SK-N-SH treated with all-trans-retinoic acid at 6 μM for 48 hours (cell line): ENCODE data around the gene RNF145.

Experiments
- ATAC-seq: fragments of 200-7000 bp; cut with Tn5 transposase; 3 replicates; pipeline ENCODE4 v1.9.1; 2020; ENCODE audit warnings: mild to moderate bottlenecking, moderate library complexity
- ARNTL ChIP-seq: fragments of 450-650 bp; formaldehyde crosslinking; IDR thresholded peaks from 2 replicates; pipeline ENCODE4 v1.5.0; 2020; ENCODE audit warnings: low read depth, mild to moderate bottlenecking, moderate library complexity, borderline replicate concordance
- BACH2 ChIP-seq: fragments of 250-450 bp; sonication (Bioruptor Pico); IDR thresholded peaks from 2 replicates; pipeline ENCODE4 v1.9.0; 2021; ENCODE audit warnings: mild to moderate bottlenecking, borderline replicate concordance
- CSDC2 ChIP-seq: fragments of 250-450 bp; sonication (Bioruptor Pico); IDR thresholded peaks from 2 replicates; pipeline ENCODE4 v1.5.0; 2020; ENCODE audit warnings: mild to moderate bottlenecking, moderate library complexity
- ESRRG ChIP-seq: fragments of 250-450 bp; sonication (Bioruptor Pico); IDR thresholded peaks from 2 replicates; pipeline ENCODE4 v1.6.1; 2021; ENCODE audit warnings: mild to moderate bottlenecking
- GLIS3 ChIP-seq: fragments of 250-450 bp; sonication (Bioruptor Pico); IDR thresholded peaks from 2 replicates; pipeline ENCODE4 v1.5.0; 2020; ENCODE audit warnings: mild to moderate bottlenecking, moderate library complexity
- ISL1 ChIP-seq: fragments of 250-450 bp; sonication (Bioruptor Pico); IDR thresholded peaks from 2 replicates; pipeline ENCODE4 v2.1.2; 2022; ENCODE audit warnings: mild to moderate bottlenecking, moderate library complexity
- OSR1 ChIP-seq: fragments of 250-450 bp; sonication (Bioruptor Pico); IDR thresholded peaks from 2 replicates; pipeline ENCODE4 v1.8.0; 2022; ENCODE audit warnings: moderate library complexity, mild to moderate bottlenecking, inconsistent platforms
- RARB ChIP-seq: fragments of 250-450 bp; sonication (Bioruptor Pico); IDR thresholded peaks from 2 replicates; pipeline ENCODE4 v1.8.0; 2021; ENCODE audit warnings: mild to moderate bottlenecking, moderate library complexity
- SNAI2 ChIP-seq: fragments of 250-450 bp; sonication (Bioruptor Pico); IDR thresholded peaks from 2 replicates; pipeline ENCODE4 v1.5.0; 2020; ENCODE audit warnings: mild to moderate bottlenecking, moderate library complexity
- TCF4 ChIP-seq: fragments of 250-450 bp; sonication (Bioruptor Pico); IDR thresholded peaks from 2 replicates; pipeline ENCODE4 v1.8.0; 2021; ENCODE audit warnings: mild to moderate bottlenecking, moderate library complexity, borderline replicate concordance
- TOX ChIP-seq: fragments of 250-450 bp; sonication (Bioruptor Pico); IDR thresholded peaks from 2 replicates; pipeline ENCODE4 v1.8.0; 2021; ENCODE audit warnings: mild to moderate bottlenecking, moderate library complexity, borderline replicate concordance
- ZC3H10 ChIP-seq: fragments of 250-450 bp; sonication (Bioruptor Pico); IDR thresholded peaks from 2 replicates; pipeline ENCODE4 v1.5.1; 2021; ENCODE audit warnings: mild to moderate bottlenecking, moderate library complexity
- ZFP3 ChIP-seq: fragments of 250-450 bp; sonication (Bioruptor Pico); IDR thresholded peaks from 2 replicates; pipeline ENCODE4 v1.5.0; 2020; ENCODE audit warnings: mild to moderate bottlenecking, moderate library complexity
- ZNF565 ChIP-seq: fragments of 450-650 bp; formaldehyde crosslinking; conservative IDR thresholded peaks from 2 replicates; pipeline ENCODE4 v1.5.0; 2020; ENCODE audit warnings: low read depth, mild to moderate bottlenecking, moderate library complexity
- ZNF70 ChIP-seq: fragments of 450-650 bp; formaldehyde crosslinking; IDR thresholded peaks from 2 replicates; pipeline ENCODE4 v1.5.0; 2020; ENCODE audit warnings: mild to moderate bottlenecking, moderate library complexity
- TF ChIP-seq, protein P1 (sequence below): fragments of 250-450 bp; sonication (Bioruptor Pico); IDR thresholded peaks from 2 replicates; pipeline ENCODE4 v1.5.1; 2020; ENCODE audit warnings: low read depth, mild to moderate bottlenecking, moderate library complexity
- TF ChIP-seq, protein P2 (sequence below): fragments of 250-450 bp; sonication (Bioruptor Pico); IDR thresholded peaks from 2 replicates; pipeline ENCODE4 v1.8.0; 2021; ENCODE audit warnings: low read depth, mild to moderate bottlenecking, moderate library complexity, borderline replicate concordance
- TF ChIP-seq, protein P3 (sequence below): fragments of 250-450 bp; sonication (Bioruptor Pico); IDR thresholded peaks from 2 replicates; pipeline ENCODE4 v1.5.0; 2020; ENCODE audit warnings: mild to moderate bottlenecking, moderate library complexity
- TF ChIP-seq, protein P4 (sequence below): fragments of 250-450 bp; sonication (Bioruptor Pico); IDR thresholded peaks from 2 replicates; pipeline ENCODE4 v1.5.1; 2021; ENCODE audit warnings: mild to moderate bottlenecking, moderate library complexity

The RNF145 gene

DNA sequence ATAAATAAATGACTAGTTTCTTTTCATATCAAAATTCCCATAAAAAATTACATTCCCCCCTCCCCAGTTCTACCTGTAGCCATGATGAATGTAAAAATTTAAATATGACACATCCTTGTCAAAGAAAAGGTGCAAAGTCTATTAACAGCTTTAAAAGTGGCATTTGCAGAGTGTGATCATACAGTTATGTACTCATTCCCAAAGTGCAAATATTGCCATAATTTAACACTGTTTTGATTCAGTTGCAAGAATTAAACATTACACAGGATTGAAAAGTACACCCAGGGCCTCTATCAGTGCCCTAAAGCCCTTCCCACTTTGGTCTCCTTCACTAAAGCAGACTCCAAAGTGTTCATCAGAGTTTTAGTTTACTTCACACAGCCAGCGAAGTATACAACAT is 51.8 kb downstream of the RNF145 start:
- TF ChIP-seq ZFP3 (CRISPR knock-in tag) (no peak), ZC3H10 (CRISPR knock-in tag) (no peak)
- TF ChIP-seq, protein P1, sequence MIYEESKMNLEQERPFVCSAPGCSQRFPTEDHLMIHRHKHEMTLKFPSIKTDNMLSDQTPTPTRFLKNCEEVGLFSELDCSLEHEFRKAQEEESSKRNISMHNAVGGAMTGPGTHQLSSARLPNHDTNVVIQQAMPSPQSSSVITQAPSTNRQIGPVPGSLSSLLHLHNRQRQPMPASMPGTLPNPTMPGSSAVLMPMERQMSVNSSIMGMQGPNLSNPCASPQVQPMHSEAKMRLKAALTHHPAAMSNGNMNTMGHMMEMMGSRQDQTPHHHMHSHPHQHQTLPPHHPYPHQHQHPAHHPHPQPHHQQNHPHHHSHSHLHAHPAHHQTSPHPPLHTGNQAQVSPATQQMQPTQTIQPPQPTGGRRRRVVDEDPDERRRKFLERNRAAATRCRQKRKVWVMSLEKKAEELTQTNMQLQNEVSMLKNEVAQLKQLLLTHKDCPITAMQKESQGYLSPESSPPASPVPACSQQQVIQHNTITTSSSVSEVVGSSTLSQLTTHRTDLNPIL (CRISPR knock-in tag) = no peak

DNA sequence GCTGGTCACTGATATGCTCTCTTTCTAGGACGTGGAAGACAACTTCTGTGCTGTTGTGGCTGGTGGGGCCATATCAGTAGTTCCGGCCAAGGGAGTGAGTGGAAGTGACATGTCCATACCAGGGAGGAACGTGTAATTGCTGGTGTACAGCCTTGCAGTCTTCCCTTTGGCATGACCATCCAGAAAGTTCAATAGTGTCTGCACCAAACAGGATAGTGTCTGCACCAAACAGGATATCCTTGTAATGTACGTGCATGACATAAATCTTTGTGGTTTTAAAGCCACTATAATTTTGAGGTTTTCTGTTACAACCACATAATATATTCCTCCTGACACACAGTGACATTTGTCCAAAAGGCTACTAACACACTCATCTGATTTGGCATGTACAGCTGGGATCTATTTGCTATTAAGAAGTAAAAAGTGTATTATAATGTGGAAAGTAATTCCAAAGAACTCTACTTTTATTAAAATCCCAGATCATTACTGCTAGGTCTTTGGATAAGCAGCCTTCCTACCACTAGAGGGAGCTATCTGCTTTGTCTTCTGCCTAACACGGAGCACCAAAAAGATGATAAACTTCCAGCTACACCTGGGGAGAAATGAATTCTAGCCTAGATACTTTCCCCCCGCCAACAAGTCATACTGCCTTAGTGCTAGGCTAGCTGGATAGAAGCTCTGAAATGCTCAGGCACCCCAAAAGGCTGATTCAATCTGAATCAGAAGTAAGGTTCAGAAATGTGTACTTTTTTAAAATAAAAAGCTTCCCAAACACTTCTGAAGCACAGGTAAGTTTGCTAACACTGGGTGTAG is 52.7 kb downstream of the RNF145 start:
- peak; percentile 94 for ATAC-seq
- no peak for TF ChIP-seq RARB (CRISPR knock-in tag)
- TF ChIP-seq ZNF565 (CRISPR knock-in tag) = no peak
- TF ChIP-seq, protein P2, sequence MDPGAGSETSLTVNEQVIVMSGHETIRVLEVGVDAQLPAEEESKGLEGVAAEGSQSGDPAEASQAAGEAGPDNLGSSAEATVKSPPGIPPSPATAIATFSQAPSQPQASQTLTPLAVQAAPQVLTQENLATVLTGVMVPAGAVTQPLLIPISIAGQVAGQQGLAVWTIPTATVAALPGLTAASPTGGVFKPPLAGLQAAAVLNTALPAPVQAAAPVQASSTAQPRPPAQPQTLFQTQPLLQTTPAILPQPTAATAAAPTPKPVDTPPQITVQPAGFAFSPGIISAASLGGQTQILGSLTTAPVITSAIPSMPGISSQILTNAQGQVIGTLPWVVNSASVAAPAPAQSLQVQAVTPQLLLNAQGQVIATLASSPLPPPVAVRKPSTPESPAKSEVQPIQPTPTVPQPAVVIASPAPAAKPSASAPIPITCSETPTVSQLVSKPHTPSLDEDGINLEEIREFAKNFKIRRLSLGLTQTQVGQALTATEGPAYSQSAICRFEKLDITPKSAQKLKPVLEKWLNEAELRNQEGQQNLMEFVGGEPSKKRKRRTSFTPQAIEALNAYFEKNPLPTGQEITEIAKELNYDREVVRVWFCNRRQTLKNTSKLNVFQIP (CRISPR knock-in tag) = no peak
- TF ChIP-seq SNAI2 (CRISPR knock-in tag) = no peak
- TF ChIP-seq OSR1 (CRISPR knock-in tag) = no peak
- TF ChIP-seq GLIS3 = no peak
- TF ChIP-seq ARNTL (CRISPR knock-in tag) = no peak
- no peak for TF ChIP-seq ZFP3 (CRISPR knock-in tag)
- TF ChIP-seq, protein P3, sequence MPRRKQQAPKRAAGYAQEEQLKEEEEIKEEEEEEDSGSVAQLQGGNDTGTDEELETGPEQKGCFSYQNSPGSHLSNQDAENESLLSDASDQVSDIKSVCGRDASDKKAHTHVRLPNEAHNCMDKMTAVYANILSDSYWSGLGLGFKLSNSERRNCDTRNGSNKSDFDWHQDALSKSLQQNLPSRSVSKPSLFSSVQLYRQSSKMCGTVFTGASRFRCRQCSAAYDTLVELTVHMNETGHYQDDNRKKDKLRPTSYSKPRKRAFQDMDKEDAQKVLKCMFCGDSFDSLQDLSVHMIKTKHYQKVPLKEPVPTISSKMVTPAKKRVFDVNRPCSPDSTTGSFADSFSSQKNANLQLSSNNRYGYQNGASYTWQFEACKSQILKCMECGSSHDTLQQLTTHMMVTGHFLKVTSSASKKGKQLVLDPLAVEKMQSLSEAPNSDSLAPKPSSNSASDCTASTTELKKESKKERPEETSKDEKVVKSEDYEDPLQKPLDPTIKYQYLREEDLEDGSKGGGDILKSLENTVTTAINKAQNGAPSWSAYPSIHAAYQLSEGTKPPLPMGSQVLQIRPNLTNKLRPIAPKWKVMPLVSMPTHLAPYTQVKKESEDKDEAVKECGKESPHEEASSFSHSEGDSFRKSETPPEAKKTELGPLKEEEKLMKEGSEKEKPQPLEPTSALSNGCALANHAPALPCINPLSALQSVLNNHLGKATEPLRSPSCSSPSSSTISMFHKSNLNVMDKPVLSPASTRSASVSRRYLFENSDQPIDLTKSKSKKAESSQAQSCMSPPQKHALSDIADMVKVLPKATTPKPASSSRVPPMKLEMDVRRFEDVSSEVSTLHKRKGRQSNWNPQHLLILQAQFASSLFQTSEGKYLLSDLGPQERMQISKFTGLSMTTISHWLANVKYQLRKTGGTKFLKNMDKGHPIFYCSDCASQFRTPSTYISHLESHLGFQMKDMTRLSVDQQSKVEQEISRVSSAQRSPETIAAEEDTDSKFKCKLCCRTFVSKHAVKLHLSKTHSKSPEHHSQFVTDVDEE (CRISPR knock-in tag) = no peak
- TF ChIP-seq TOX (CRISPR knock-in tag) = no peak
- no peak for TF ChIP-seq BACH2

More for the DNA sequence above, 51.8 kb downstream of the RNF145 start:
- ATAC-seq = no peak

DNA sequence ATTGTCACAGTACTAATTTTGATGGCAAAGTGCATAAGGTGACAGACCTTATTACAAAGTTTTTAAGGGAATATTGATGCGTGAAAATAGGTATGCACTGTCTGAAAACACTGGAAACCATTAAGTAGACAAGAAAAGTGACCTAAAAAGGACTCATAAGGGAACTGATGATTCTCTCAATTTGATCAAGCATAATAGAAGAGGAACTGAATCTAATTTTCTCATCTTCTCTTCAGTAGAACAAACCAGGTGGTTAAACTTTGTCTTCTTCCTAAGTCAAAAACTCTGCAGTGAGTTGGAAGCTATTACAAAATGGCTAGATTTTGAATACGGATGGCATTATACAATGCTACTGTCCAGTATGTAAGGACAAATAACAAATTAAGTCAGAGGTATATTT is 53.4 kb downstream of the RNF145 start:
- no peak for ATAC-seq
- no peak for TF ChIP-seq ISL1 (CRISPR knock-in tag)
- no peak for TF ChIP-seq CSDC2
- no peak for TF ChIP-seq TCF4 (CRISPR knock-in tag)

DNA sequence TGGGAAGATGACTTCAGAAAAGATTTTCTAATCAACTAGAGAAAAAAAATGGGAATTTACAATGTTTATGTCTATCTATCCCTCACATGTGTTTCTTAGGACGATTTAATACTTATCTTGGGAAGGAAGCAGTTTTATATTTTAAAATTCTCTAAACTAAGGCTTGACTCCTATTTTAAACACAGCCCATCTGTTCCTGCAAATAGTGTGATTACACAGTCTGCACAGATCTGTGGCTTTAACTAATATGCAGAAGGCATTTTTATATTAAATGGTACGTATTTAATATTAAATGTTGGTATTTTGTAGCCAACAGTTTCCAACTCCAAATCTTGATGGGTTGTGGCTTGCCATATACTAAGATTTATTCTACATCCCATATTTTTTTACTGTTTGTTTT is 56.5 kb downstream of the RNF145 start:
- no peak for ATAC-seq
- TF ChIP-seq ZNF565 (CRISPR knock-in tag) (no peak), TOX (CRISPR knock-in tag) (no peak), ARNTL (CRISPR knock-in tag) (no peak), SNAI2 (CRISPR knock-in tag) (no peak), ZNF70 (no peak), ESRRG (no peak)
- TF ChIP-seq, protein P3 (CRISPR knock-in tag) = no peak
- TF ChIP-seq, protein P4, sequence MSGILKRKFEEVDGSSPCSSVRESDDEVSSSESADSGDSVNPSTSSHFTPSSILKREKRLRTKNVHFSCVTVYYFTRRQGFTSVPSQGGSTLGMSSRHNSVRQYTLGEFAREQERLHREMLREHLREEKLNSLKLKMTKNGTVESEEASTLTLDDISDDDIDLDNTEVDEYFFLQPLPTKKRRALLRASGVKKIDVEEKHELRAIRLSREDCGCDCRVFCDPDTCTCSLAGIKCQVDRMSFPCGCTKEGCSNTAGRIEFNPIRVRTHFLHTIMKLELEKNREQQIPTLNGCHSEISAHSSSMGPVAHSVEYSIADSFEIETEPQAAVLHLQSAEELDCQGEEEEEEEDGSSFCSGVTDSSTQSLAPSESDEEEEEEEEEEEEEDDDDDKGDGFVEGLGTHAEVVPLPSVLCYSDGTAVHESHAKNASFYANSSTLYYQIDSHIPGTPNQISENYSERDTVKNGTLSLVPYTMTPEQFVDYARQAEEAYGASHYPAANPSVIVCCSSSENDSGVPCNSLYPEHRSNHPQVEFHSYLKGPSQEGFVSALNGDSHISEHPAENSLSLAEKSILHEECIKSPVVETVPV = no peak
